CD4-positive, alpha-beta T cell treated with Interleukin-6 at 100 ng/mL for 8 hours (primary cell): Measurements from ENCODE around the gene NANOS1.

Experiments
- DNase-seq: peaks from one replicate; pipeline ENCODE4 v3.0.0-alpha.2; 2020; ENCODE audit warnings: mixed read lengths, low spot score

Gene NANOS1

DNA sequence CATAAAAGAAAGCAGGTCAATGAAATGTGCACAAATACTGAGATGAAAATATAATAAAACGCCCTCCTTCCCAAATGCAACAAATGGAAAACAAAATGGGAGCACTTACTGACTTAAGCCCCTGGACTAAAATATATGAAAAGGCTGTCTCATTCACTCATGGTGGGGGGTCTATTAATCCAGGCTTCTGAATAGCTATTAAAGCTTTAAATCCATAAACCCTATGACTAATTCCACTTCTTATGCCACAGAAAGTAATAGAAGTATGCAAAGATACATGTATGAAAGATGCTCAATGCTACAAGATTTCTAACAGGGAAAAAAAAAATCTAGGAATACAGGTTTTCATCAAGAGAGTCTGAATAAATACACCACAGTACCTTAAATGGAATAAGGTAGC is 30.6 kb downstream of the NANOS1 start:
- DNase-seq: no peak

DNA sequence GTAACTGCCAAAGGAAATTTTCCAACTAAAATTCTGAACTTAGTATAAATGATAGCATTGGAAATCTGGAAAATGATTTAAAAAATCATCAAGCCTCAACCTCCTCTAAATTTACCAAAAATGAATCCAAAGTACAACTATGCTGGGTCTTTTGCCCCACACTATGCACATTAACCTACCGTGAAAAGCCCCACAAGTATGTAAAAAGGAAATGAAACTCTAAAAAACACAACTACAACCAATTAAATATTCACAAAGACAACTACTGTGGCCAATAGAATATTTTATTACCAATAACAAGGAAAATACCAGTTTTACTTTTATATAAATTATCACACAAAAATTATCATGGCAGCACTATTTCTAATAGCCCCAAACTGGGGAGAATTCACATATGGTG is 31.8 kb downstream of the NANOS1 start:
- DNase-seq: no peak

DNA sequence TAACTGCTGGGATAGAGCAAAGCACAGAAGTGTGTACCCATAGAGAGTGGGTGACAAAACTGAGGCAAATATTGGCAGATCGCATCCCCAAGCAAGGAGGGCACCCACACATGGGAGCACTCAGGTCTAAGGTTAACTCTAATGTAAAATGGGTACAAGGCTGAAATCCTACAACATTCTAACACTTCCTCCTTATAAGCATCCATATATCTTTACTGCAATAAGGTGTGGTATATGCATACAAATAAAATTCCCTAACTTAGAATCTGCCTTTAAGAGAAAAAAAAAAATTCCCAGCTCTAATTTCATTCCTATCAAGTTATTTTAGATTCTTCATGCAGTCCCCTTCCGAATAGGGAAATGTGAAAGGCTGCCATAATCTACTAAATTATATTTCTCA is 32.4 kb downstream of the NANOS1 start:
- DNase-seq: no peak

DNA sequence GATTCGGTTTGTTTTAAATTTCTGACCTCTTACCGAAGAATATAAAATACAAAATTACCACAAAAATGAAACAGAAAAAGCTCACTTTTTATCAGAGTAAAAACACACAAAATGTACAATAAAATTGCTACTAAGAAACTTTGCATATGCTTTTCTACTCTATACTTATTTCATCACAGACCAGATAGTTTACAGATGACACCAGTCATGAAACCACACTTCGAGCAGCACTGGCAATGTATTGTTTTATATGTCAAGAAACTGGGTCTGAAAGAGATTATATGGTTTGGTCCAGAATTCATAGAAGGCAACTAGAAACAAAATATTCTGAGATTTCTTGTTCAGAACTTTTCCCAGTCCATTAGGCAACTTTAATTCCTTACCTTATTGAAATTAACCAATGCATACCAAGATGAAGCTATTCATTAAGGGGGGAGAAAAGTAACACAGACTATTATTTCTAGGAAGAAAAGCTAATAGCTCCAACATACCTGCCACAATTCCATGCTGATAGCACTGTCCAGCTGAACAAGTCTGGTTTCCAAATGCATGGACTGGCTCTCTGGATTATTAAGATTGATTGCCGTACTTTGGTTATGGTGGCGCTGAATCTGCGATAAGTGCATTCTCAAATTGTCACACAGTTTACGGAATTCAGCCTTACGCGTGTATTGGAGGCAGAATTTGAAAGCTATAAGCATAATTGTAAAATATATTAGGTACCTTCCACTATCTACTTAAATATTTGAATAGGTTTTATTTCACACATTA is 41.1 kb downstream of the NANOS1 start:
- DNase-seq: no peak

DNA sequence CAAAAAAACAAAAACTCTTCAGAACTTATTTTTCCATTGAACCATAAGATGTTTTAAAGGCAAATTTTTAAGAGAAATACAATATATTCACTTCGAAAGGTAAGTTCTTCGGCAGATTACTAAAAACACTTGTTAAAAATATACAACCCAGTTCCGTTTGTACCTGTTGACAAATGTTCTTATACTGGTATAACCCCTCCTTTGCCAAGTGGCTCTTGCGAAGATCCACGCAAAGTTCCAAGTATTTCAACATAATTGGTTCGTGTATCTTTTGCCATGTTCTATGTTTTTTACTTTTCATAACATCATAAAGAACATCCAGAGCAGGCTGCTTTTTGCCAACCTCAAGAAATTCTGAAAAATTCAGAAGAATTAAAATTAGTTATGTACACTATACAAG is 44.1 kb downstream of the NANOS1 start:
- DNase-seq: no peak

DNA sequence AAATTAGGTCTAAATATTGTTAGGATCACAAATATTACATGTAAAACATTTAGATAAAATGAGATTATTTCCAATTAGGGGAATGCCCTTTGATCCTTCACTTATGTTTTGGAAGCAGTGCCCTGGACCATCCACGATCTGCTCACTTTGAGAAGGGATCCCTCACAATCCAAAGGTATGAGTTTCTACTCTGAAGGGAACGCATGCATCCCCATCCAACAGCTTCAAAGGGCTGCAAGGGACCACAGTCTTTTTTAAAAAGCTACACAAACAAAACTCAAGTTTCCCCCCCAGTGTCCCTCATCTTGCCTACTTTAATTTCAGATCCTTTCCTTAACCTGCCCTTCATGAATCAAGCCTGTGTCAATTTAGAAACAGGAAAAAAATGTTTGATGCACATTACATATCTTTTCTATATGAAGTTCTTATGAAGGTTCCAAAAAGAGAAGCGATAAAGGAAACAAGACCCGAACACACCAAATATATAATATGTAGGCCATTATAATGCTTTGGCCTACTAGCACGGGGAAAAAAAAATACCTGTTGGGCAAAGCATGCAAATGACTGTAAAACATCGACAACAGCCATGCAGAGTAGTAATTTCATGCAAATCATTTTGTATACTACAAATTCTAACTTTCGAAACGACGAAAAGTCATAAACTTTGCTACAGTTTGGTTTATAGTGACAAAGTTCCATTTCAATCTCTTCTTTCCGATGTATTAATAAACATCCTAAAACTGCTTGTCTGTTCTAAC is 49.1 kb downstream of the NANOS1 start:
- DNase-seq: no peak

DNA sequence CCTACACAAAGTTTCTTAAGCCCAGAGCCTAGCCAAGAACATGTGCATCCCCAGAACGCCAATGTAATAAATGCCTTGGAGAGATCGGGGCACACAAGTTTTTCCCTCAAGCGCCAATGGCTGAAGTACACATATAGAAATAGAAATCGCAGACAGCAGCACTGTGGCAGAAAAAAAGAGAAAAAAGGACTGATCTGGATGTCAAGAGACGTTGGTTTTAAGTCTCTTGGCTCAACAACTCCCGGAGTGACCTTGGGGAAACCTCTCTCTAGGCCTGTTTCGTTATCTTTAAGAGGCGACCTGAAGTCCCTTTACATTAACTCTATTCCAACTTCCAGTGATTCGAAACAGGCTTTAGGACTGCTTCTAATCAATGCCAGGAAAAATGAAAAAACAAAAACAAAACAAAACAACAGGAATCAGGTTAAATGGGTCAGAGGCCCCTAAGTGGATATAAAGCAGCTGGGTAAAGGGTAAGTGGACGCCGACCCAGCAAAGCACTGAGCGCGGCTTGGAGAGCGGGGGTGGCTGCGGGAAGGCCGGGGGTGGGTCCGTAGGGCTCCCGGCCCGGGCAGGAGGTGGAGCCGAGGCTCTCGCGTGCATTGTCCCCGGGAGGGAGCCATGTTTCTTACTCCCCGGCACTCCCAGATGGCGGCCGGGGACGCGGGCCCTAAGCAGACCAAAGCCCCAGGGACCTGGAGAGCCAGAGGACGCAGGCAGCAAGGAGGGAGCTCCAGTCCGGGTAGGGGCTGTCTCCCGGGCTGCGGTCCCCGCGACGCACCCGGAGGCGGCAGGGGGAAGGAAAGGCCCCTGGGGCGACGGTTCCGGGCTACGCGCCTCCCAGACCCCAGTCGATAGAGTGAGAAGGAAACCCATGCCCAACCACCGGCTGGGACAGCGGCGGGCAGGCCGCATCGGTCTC is 50.3 kb downstream of the NANOS1 start:
- peak; percentile 50 for DNase-seq

DNA sequence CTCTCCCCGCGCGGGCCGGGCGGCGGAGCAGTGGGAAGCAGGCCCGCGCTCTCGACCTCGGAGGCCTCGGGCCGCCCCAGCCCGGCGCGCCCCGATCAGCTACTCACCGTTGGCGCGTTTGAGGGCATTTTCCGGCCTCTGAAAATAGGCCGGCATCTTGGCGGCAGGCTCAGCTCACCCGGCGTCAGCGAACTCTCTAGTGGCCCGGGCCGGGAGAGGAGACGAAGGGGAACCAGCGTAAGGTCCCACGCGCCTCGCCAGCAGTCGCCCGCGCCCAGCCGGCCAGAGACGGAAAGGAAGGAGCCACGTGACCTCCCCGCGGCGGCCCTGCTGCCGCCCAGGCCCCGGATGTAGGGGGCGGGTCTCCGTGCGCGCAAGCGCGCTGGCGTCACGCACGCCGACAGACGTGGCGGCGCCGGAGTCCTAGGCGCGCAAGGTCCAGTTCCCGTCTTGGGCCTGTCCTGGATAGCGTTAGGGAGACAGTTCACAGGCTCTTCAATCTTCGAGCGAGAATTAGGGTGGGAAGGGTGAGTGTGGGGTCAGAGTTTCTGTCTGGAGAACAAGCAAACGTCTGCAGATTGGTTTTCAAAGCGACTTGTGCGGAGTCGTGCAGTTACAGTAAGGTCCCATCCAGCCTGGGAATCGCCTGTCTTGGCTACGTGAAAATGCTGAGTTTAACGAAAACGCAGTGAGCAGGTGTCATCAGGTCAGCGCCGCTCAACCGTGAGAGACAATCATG is 51.2 kb downstream of the NANOS1 start, which contains the start of gene EIF3A:
Gene EIF3A (minus strand): TSS at position 297 of the 739 bp plus-strand sequence. CDS start 141 bp downstream, at position 156.
- DNase-seq: peak; percentile 88
